Smooth muscle cell (in vitro differentiated cells): ENCODE measurements around the gene COA8. TPM values are rescaled to one million over a fixed set of nuclear protein-coding genes. Genes with fewer than 3 reads are reported as not detected.

Experiments
- DNase-seq: peaks from one replicate; lab custom pipeline; 2025; ENCODE audit not compliant: unreplicated experiment; lab: John Stamatoyannopoulos, UW
- H2AFZ ChIP-seq: fragments of 200-600 bp; sonication (generic); 2 replicates; pipeline ENCODE4 v1.6.0; 2016; ENCODE audit warnings: antibody characterized with exemption, low read depth, mild to moderate bottlenecking
- H3F3A ChIP-seq: fragments of 200-600 bp; sonication (generic); 2 replicates; pipeline ENCODE4 v1.6.0; 2017; ENCODE audit warnings: antibody characterized with exemption, low read depth
- H3K27ac ChIP-seq: fragments of 200-600 bp; sonication (generic); 2 replicates; pipeline ENCODE4 v1.5.1; 2016; ENCODE audit warnings: low read depth, mild to moderate bottlenecking
- H3K27me3 ChIP-seq: fragments of 200-600 bp; sonication (generic); 2 replicates; pipeline ENCODE4 v1.6.1; 2016; ENCODE audit warnings: low read depth, mild to moderate bottlenecking
- H3K36me3 ChIP-seq: fragments of 200-600 bp; sonication (generic); 2 replicates; pipeline ENCODE4 v1.5.1; 2016; ENCODE audit warnings: low read depth
- H3K4me1 ChIP-seq: fragments of 200-600 bp; sonication (generic); 2 replicates; pipeline ENCODE4 v1.5.1; 2016; ENCODE audit warnings: low read depth
- H3K4me2 ChIP-seq: fragments of 200-600 bp; sonication (generic); 2 replicates; pipeline ENCODE4 v1.6.0; 2016; ENCODE audit warnings: mild to moderate bottlenecking
- H3K4me3 ChIP-seq: fragments of 200-600 bp; sonication (generic); 2 replicates; pipeline ENCODE4 v1.5.1; 2016; ENCODE audit warnings: mild to moderate bottlenecking
- H3K79me2 ChIP-seq: fragments of 200-600 bp; sonication (generic); 2 replicates; pipeline ENCODE4 v1.6.0; 2016; ENCODE audit warnings: low read depth, mild to moderate bottlenecking
- H3K9ac ChIP-seq: fragments of 200-600 bp; sonication (generic); 2 replicates; pipeline ENCODE4 v1.6.0; 2016; ENCODE audit warnings: low read depth
- H3K9me3 ChIP-seq: fragments of 200-600 bp; sonication (generic); replicated peaks from 2 replicates; pipeline ENCODE4 v1.5.1; 2016; ENCODE audit warnings: low read depth
- H4K20me1 ChIP-seq: fragments of 200-600 bp; sonication (generic); 2 replicates; pipeline ENCODE4 v1.6.0; 2016; ENCODE audit warnings: low read depth
- CTCF ChIP-seq: fragments of 200-600 bp; sonication (generic); IDR thresholded peaks from 2 replicates; pipeline ENCODE4 v1.5.1; 2017; ENCODE audit warnings: borderline replicate concordance, mild to moderate bottlenecking, antibody characterized with exemption; ENCODE audit not compliant: insufficient read depth, poor library complexity, severe bottlenecking
- whole genome bisulfite sequencing: methylation state at CpG from one replicate; pipeline ENCODE4 v1.1.7; 2016; ENCODE audit warnings: low lambda C conversion rate; 5-methylcytosine and 5-hydroxymethylcytosine counted together
- polyA plus RNA-seq: library from polyadenylated mRNA; unstranded; fragments of >200 nt; fragmentation: Nextera tagmentation; extraction: Ambion mirVana; gene quantifications from 2 replicates; pipeline ENCODE4 v1.2.1, GENCODE V29; 2016
- total RNA-seq: library from RNA; depleted of rRNA; stranded (reverse); fragments of >200 nt; gene quantifications from 2 replicates; pipeline ENCODE4 v1.2.3, GENCODE V29; 2014

The COA8 gene
- total and polyA plus RNA-seq, 2 experiments from 2014 or later, result 33.4 to 69.9 TPM

GRCh38 chr14:103625356-103626095, 62.8 kb downstream of the COA8 start:
- Histone ChIP-seq H3K4me3 (no peak overlapping the region), H3K9ac (no peak overlapping the region), H3K27ac (peak overlapping the region; percentile 24), H3K27me3 (no peaks in the 10 kb centered on the region), H2AFZ (no peak overlapping the region), H3F3A (no peaks in the 10 kb centered on the region), H3K79me2 (peaks cover 17% of the 10 kb centered on the region), H3K4me1 (peaks cover 8% of the 10 kb centered on the region), H3K9me3 (no peaks in the 10 kb centered on the region), H3K4me2 (peak overlapping the region; percentile 24), H3K36me3 (no peaks in the 10 kb centered on the region), H4K20me1 (peaks cover 7% of the 10 kb centered on the region)
- DNase-seq, result no peak
- WGBS, result 71% methylated on average over 11 of the region's 11 CpGs
- no peak for TF ChIP-seq CTCF

- Histone ChIP-seq H3F3A (no peaks in the 10 kb centered on the region), H3K4me2 (no peak overlapping the region), H3K27me3 (no peaks in the 10 kb centered on the region), H4K20me1 (peaks cover 15% of the 10 kb centered on the region), H3K79me2 (peaks cover 24% of the 10 kb centered on the region), H3K27ac (no peak overlapping the region), H3K9ac (no peak overlapping the region), H3K36me3 (no peaks in the 10 kb centered on the region), H3K9me3 (no peaks in the 10 kb centered on the region), H3K4me1 (peaks cover 12% of the 10 kb centered on the region), H2AFZ (no peak overlapping the region), H3K4me3 (no peak overlapping the region)
- DNase-seq, result no peak
- 91% methylated on average over 5 of the region's 5 CpGs for WGBS
- no peak for TF ChIP-seq CTCF
These were observed 63.5 kb downstream of the COA8 start for GRCh38 chr14:103626146-103626850.

GRCh38 chr14:103627073-103628025, 64.6 kb downstream of the COA8 start:
- WGBS, result 88% methylated on average over 16 of the region's 16 CpGs
- H3K27ac ChIP-seq, result peak overlapping the region; percentile 98
- H3K4me2 ChIP-seq, result peak overlapping the region; percentile 20
- peaks cover 35% of the 10 kb centered on the region for H3K79me2 ChIP-seq
- no peak overlapping the region for H2AFZ ChIP-seq
- H3K9ac ChIP-seq, result no peak overlapping the region
- H3K36me3 ChIP-seq, result no peaks in the 10 kb centered on the region
- peaks cover 25% of the 10 kb centered on the region for H4K20me1 ChIP-seq
- H3K4me1 ChIP-seq, result peaks cover 12% of the 10 kb centered on the region
- no peaks in the 10 kb centered on the region for H3K9me3 ChIP-seq
- no peak for DNase-seq
- no peak overlapping the region for H3K4me3 ChIP-seq
- H3F3A ChIP-seq, result no peaks in the 10 kb centered on the region
- no peak for TF ChIP-seq CTCF
- H3K27me3 ChIP-seq, result no peaks in the 10 kb centered on the region
